ENCODE results near the gene SSH2. TPM values are rescaled to one million over a fixed set of nuclear protein-coding genes. Genes with fewer than 3 reads are reported as not detected.
A peak's percentile ranks its signal among the peaks of the same experiment; 100 is the strongest.

Gene SSH2
- total RNA-seq, 1 experiment from 2014 or later, result 14.6 TPM

- Histone ChIP-seq H2BK12ac (ENCODE audit: insufficient read length, low read depth, low read length) (no peak overlapping the region), H4K8ac (replicated peaks; ENCODE audit: insufficient read length, low read depth, low read length) (no peak overlapping the region), H3K27me3 (ENCODE audit: insufficient read depth, low read length) (no peaks in the 10 kb centered on the region), H3K9ac (ENCODE audit: extremely low read depth, insufficient read length, low read length) (no peak overlapping the region), H3K79me2 (ENCODE audit: insufficient read depth, low read length) (no peaks in the 10 kb centered on the region), H3K18ac (ENCODE audit: insufficient read length, low read depth, low read length) (no peak overlapping the region), H3K56ac (ENCODE audit: insufficient read length, low read depth, low read length) (no peak overlapping the region), H3K27ac (ENCODE audit: insufficient read length, low read depth, low read length) (no peak overlapping the region), H4K91ac (ENCODE audit: insufficient read length, low read depth, low read length) (no peak overlapping the region), H3K14ac (ENCODE audit: insufficient read depth, low read length) (no peak overlapping the region), H3K9me3 (ENCODE audit: control insufficient read depth, low read depth, low read length) (no peaks in the 10 kb centered on the region), H4K20me1 (ENCODE audit: control insufficient read depth, insufficient read depth, insufficient read length) (no peaks in the 10 kb centered on the region), H3K23me2 (ENCODE audit: insufficient read length, low read depth, low read length, poor library complexity, severe bottlenecking) (no peaks in the 10 kb centered on the region), H3K23ac (ENCODE audit: insufficient read length, low read depth, low read length) (no peak overlapping the region), H3K4me2 (ENCODE audit: insufficient read depth, insufficient read length, low read length) (no peak overlapping the region), H3K4ac (ENCODE audit: low read depth, low read length) (no peak overlapping the region), H2BK120ac (ENCODE audit: low read depth, low read length, poor library complexity, severe bottlenecking) (peak overlapping the region; percentile 57), H3K4me1 (ENCODE audit: insufficient read depth, low read length) (peaks cover 8% of the 10 kb centered on the region), H2BK15ac (ENCODE audit: low read depth, low read length) (no peak overlapping the region), H2BK20ac (ENCODE audit: low read depth, low read length, poor library complexity, severe bottlenecking) (no peak overlapping the region), H3K79me1 (ENCODE audit: insufficient read depth, low read depth, low read length, poor library complexity, severe bottlenecking) (no peaks in the 10 kb centered on the region), H2AFZ (ENCODE audit: low read length) (no peak overlapping the region), H4K5ac (ENCODE audit: insufficient read length, low read depth, low read length) (no peak overlapping the region), H2BK5ac (ENCODE audit: insufficient read length, low read length) (no peak overlapping the region), H3T11ph (ENCODE audit: low read length) (no peak overlapping the region), H2AK5ac (ENCODE audit: insufficient read length, low read length) (no peak overlapping the region)
- H3K4me3 Mint-ChIP-seq, result no peak overlapping the region
- H3K36me3 Mint-ChIP-seq (ENCODE audit: insufficient read depth in 1 of 3, low read depth in 3 of 3), result no peaks in the 10 kb centered on the region
- peak overlapping the region in 1 of 3 experiments; percentile 29; a peak in 2 of 7 replicates for H3K27ac Mint-ChIP-seq
- no peak for TF ChIP-seq CTCF (conservative IDR thresholded peaks at IDR 0.05)
- H3K9me3 Mint-ChIP-seq, result no peaks in the 10 kb centered on the region
- H3K27me3 Mint-ChIP-seq (ENCODE audit: low read depth), result no peaks in the 10 kb centered on the region
- H3K4me1 Mint-ChIP-seq, result peaks cover 37 to 48% of the 10 kb centered on the region in 2 experiments
- DNase-seq, result no peak
These were observed 212.2 kb downstream of the SSH2 start for GRCh38 chr17:29717817-29718216.

Data from H9 (cell line).